Activated naive CD4-positive, alpha-beta T cell treated with Interleukin-2 at 50 U/mL for 16 hours (primary cell): ENCODE results near the gene DEFB121.

Experiments used
- DNase-seq: peaks from one replicate; pipeline ENCODE4 v3.0.0-alpha.2; 2020

DEFB121 gene

GRCh38 chr20:31355981-31356380 is 50.0 kb downstream of the DEFB121 start:
- no peak for DNase-seq
